Measurements from ENCODE around the gene ZNF175. TPM values are rescaled to one million over a fixed set of nuclear protein-coding genes. Genes with fewer than 3 reads are reported as not detected.

Gene ZNF175
- total RNA-seq, 1 experiment from 2014 or later: 16.1 TPM

DNA sequence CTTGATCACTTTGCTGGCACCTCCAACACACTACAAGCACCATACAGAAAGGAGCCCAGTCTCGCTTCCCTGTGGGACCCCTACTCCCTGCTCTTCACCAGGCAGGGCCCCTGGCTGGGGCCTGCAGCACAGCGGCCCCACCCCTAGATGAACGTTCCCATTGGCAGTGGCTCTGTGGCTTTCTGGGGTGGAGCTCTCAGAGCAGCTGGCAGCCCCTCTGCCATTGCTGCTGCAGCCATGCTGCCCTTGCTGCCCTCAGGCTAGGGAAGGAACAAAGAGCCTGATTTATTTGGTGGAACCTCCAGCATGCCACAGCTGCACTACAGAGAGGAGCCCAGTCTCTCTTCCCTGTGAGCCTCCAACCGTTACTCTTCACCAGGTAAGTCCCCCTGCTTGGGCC is 45.4 kb upstream of the ZNF175 start:
- H3K27ac Mint-ChIP-seq (ENCODE audit: unreplicated experiment): no peak overlapping the region
- intact Hi-C loops (cut with micrococcal nuclease; ENCODE audit: unreplicated experiment): no loop called here
- H3K27me3 Mint-ChIP-seq (ENCODE audit: unreplicated experiment): peaks cover 76% of the 10 kb centered on the region
- no peaks in the 10 kb centered on the region for H3K36me3 Mint-ChIP-seq (ENCODE audit: insufficient read depth, unreplicated experiment)
- no peaks in the 10 kb centered on the region for H3K9me3 Mint-ChIP-seq (ENCODE audit: low read depth, unreplicated experiment)
- TF ChIP-seq, protein P1, sequence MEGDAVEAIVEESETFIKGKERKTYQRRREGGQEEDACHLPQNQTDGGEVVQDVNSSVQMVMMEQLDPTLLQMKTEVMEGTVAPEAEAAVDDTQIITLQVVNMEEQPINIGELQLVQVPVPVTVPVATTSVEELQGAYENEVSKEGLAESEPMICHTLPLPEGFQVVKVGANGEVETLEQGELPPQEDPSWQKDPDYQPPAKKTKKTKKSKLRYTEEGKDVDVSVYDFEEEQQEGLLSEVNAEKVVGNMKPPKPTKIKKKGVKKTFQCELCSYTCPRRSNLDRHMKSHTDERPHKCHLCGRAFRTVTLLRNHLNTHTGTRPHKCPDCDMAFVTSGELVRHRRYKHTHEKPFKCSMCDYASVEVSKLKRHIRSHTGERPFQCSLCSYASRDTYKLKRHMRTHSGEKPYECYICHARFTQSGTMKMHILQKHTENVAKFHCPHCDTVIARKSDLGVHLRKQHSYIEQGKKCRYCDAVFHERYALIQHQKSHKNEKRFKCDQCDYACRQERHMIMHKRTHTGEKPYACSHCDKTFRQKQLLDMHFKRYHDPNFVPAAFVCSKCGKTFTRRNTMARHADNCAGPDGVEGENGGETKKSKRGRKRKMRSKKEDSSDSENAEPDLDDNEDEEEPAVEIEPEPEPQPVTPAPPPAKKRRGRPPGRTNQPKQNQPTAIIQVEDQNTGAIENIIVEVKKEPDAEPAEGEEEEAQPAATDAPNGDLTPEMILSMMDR (IDR thresholded peaks at IDR 0.05; ENCODE audit: unreplicated experiment): no peak
- CTCF ChIA-PET: no interaction called here
- no peak for DNase-seq
- no TSS peak for BruUV-seq (replicated peaks)
- H3K4me1 Mint-ChIP-seq (ENCODE audit: low read depth, unreplicated experiment): no peaks in the 10 kb centered on the region
- H3K4me3 Mint-ChIP-seq (ENCODE audit: low read depth, unreplicated experiment): no peak overlapping the region

DNA sequence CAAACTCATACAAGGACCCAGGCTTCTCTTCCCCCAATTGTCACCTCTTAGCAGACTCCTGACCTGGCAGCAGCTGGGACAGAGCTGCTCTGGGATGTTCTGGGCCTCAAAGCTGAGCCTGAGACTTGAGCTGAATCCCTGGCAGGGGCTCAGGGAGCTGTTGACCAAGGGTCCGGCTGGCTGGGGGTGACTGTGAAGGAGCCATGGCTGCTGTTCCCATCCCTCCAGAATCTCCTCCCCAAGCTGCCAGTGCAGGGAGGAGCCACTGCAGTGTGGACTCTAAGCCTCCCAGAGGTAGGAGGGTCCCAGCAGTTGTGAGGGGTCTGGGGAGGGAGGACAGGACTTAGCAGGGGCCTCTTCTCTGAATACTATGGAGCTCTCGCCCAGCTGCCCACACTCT is 41.8 kb upstream of the ZNF175 start:
- CTCF ChIA-PET: interaction anchor here (1.0 kb wide), 1 partner anchor 15 kb away, joined by 3 read pairs; no protein-coding TSS in a partner anchor
- H3K4me1 Mint-ChIP-seq (ENCODE audit: low read depth, unreplicated experiment): no peaks in the 10 kb centered on the region
- TF ChIP-seq, protein P1 (IDR thresholded peaks at IDR 0.05; ENCODE audit: unreplicated experiment): no peak
- no peaks in the 10 kb centered on the region for H3K36me3 Mint-ChIP-seq (ENCODE audit: insufficient read depth, unreplicated experiment)
- H3K9me3 Mint-ChIP-seq (ENCODE audit: low read depth, unreplicated experiment): no peaks in the 10 kb centered on the region
- BruUV-seq (replicated peaks): no TSS peak
- peaks cover 87% of the 10 kb centered on the region for H3K27me3 Mint-ChIP-seq (ENCODE audit: unreplicated experiment)
- DNase-seq: no peak
- intact Hi-C loops (cut with micrococcal nuclease; ENCODE audit: unreplicated experiment): no loop called here
- no peak overlapping the region for H3K27ac Mint-ChIP-seq (ENCODE audit: unreplicated experiment)
- no peak overlapping the region for H3K4me3 Mint-ChIP-seq (ENCODE audit: low read depth, unreplicated experiment)

GRCh38 chr19:51530616-51531015 is 40.5 kb upstream of the ZNF175 start:
- Mint-ChIP-seq H3K4me3 (ENCODE audit: low read depth, unreplicated experiment) (no peak overlapping the region), H3K9me3 (ENCODE audit: low read depth, unreplicated experiment) (no peaks in the 10 kb centered on the region), H3K27ac (ENCODE audit: unreplicated experiment) (no peak overlapping the region), H3K36me3 (ENCODE audit: insufficient read depth, unreplicated experiment) (no peaks in the 10 kb centered on the region), H3K27me3 (ENCODE audit: unreplicated experiment) (peaks cover 100% of the 10 kb centered on the region), H3K4me1 (ENCODE audit: low read depth, unreplicated experiment) (no peaks in the 10 kb centered on the region)
- intact Hi-C loops (cut with micrococcal nuclease; ENCODE audit: unreplicated experiment): no loop called here
- BruUV-seq (replicated peaks): no TSS peak
- TF ChIP-seq, protein P1 (IDR thresholded peaks at IDR 0.05; ENCODE audit: unreplicated experiment): no peak
- no peak for DNase-seq
- CTCF ChIA-PET: no interaction called here

- BruUV-seq (replicated peaks): no TSS peak
- H3K9me3 Mint-ChIP-seq (ENCODE audit: low read depth, unreplicated experiment): no peaks in the 10 kb centered on the region
Observed at GRCh38 chr19:51531349-51532315, 39.5 kb upstream of the ZNF175 start, which contains the start of gene SIGLEC6. Gene SIGLEC6 (minus strand): TSS chr19:51531670. CDS start chr19:51531648, 22 bp downstream.

More at GRCh38 chr19:51531349-51532315, 39.5 kb upstream of the ZNF175 start, which contains the start of gene SIGLEC6:
- Mint-ChIP-seq H3K4me1 (ENCODE audit: low read depth, unreplicated experiment) (no peaks in the 10 kb centered on the region), H3K27ac (ENCODE audit: unreplicated experiment) (no peak within 1 kb of the TSS), H3K36me3 (ENCODE audit: insufficient read depth, unreplicated experiment) (no peaks in the 10 kb centered on the region), H3K4me3 (ENCODE audit: low read depth, unreplicated experiment) (no peak within 1 kb of the TSS), H3K27me3 (ENCODE audit: unreplicated experiment) (peaks cover 100% of the 10 kb centered on the region)
- intact Hi-C loops (cut with micrococcal nuclease; ENCODE audit: unreplicated experiment): no loop called here
- CTCF ChIA-PET: no interaction called here
- no peak for DNase-seq
- TF ChIP-seq, protein P1 (IDR thresholded peaks at IDR 0.05; ENCODE audit: unreplicated experiment): no peak

Measured in Calu3 (cell line).